Left lung (tissue), 10 donors: Measurements from ENCODE around the gene TWIST2. TPM values are rescaled to one million over a fixed set of nuclear protein-coding genes. Genes with fewer than 3 reads are reported as not detected.

Source experiments
- ATAC-seq: fragments of 200-7000 bp; cut with Tn5 transposase; one replicate; pipeline ENCODE4 v1.9.1; 2020; ENCODE audit warnings: moderate library complexity
- DNase-seq, 4 donors: peaks; one replicate each; pipeline ENCODE4 v3.0.0-alpha.2; 2013 to 2020
- H3K27ac ChIP-seq, 2 donors: fragments of 200-600 bp; sonication (generic) in 1 of 2; one replicate each; pipeline versions ENCODE4 v1.5.0 to v1.8.0; 2020 to 2021
- H3K27me3 ChIP-seq, 2 donors: fragments of 200-600 bp; sonication (generic) in 1 of 2; one replicate each; pipeline versions ENCODE4 v1.5.0 to v1.8.0; 2020 to 2021
- H3K36me3 ChIP-seq, 2 donors: fragments of 200-600 bp; sonication (generic) in 1 of 2; one replicate each; pipeline versions ENCODE4 v1.5.0 to v1.8.0; 2020 to 2021
- H3K4me1 ChIP-seq, 2 donors: fragments of 200-600 bp; one replicate each; pipeline ENCODE4 v1.8.0; 2021
- H3K4me3 ChIP-seq, 2 donors: fragments of 200-600 bp; sonication (generic) in 1 of 2; one replicate each; pipeline versions ENCODE4 v1.5.0 to v1.8.0; 2020 to 2021; ENCODE audit warnings: mild to moderate bottlenecking in 1 of 2
- H3K9me3 ChIP-seq, 2 donors: fragments of 200-600 bp; sonication (generic) in 1 of 2; one replicate each; pipeline versions ENCODE4 v1.5.0 to v1.8.0; 2020 to 2021
- intact Hi-C, 2 donors: fragments of 100-400 bp; cut with DNase I; formaldehyde crosslinking; loops; one replicate each; pipeline versions ENCODE4 v1.11.2 to v1.14.2; 2022
- polyA plus RNA-seq, 6 donors: library from polyadenylated mRNA; unstranded; fragments of 120-200 nt; gene quantifications; one replicate each; pipeline ENCODE4 v1.2.1, GENCODE V29; 2013; ENCODE audit not compliant: insufficient read length in 6 of 6
- total RNA-seq, 2 donors: library from RNA; stranded (reverse); fragmentation: NEBNext Ultra II Directional; extraction: Animal tissue kit (Norgen Biotek cat#: 25700); gene quantifications; one replicate each; pipeline ENCODE4 v1.2.1, GENCODE V29; 2021
- TF ChIP-seq, protein P1 (sequence below), 2 donors: fragments of 200-600 bp; sonication (generic) in 1 of 2; IDR thresholded peaks; one replicate each; pipeline versions ENCODE4 v1.5.0 to v1.8.0; 2021; ENCODE audit warnings: antibody characterized with exemption in 2 of 2
- donor health status: DM: no; HTN: yes; CAD: no.
- donor health status: DM: no; HTN: no; CAD: no.

TWIST2 gene
- total and polyA plus RNA-seq, 8 donors: 4.0 to 12.8 (median 5.3) TPM

DNA sequence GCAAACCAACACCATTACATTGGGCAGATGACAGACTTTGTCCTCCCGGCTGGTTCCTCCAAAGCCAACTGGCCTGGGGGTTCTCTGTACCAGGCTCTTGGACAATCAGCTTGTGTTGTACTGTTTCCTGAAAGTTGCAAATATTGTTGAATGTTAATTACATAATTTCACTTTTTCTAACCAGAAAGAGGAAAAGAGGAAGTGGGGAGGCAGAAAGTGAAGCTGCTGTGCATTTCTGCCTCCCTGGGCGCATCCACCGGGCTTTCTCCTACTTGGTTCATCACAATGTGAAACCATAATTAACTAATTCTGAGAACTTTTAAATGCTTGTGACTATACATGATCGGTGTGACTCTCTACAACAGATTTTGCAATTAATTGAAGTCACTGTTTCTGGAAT is 10.1 kb downstream of the TWIST2 start:
- DNase-seq (no peak), ATAC-seq (no peak)
- no peaks in the 10 kb centered on the region for H3K36me3 ChIP-seq

DNA sequence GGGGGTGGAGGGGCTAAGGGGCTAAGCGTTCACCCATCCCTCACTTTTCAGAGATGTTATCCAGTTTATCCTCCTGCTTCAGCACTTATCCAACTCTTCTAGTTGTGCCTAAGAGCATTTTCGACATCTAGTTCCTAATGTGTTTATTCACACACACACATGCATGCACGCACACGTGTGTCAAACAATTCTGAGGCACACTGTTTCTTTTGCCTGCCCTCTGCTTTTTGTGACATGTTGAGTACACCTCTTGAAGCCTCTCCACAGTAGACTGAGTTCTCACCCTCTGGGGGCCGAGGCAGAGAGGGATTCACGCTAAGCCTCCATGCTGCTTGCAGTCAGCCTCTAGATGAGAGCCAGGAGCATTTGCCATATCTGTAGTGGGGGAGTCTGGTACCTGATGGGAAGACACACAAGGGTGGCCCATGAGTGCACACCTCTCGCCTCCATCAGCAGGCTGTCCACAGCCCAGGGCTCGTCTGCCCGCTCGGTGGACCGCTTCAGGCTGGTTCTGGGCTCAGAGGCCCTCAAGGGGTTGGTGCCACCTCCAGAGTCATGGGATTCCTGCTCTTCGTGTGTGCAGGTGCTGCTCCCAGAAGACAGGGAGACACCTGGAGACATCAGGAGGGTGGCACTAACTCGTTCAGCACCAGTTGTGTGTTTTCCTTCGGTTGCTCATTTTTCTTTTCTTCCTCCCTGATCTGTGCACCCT is 11.9 kb downstream of the TWIST2 start:
- Histone ChIP-seq H3K27ac (no peak overlapping the region), H3K36me3 (no peaks in the 10 kb centered on the region), H3K27me3 (peaks cover 0 to 44% of the 10 kb centered on the region in 2 donors), H3K4me3 (no peak overlapping the region), H3K4me1 (peaks cover 11 to 22% of the 10 kb centered on the region in 2 donors), H3K9me3 (no peaks in the 10 kb centered on the region)
- intact Hi-C loops: no loop called here
- no peak for DNase-seq
- ATAC-seq: no peak
- TF ChIP-seq, protein P1, sequence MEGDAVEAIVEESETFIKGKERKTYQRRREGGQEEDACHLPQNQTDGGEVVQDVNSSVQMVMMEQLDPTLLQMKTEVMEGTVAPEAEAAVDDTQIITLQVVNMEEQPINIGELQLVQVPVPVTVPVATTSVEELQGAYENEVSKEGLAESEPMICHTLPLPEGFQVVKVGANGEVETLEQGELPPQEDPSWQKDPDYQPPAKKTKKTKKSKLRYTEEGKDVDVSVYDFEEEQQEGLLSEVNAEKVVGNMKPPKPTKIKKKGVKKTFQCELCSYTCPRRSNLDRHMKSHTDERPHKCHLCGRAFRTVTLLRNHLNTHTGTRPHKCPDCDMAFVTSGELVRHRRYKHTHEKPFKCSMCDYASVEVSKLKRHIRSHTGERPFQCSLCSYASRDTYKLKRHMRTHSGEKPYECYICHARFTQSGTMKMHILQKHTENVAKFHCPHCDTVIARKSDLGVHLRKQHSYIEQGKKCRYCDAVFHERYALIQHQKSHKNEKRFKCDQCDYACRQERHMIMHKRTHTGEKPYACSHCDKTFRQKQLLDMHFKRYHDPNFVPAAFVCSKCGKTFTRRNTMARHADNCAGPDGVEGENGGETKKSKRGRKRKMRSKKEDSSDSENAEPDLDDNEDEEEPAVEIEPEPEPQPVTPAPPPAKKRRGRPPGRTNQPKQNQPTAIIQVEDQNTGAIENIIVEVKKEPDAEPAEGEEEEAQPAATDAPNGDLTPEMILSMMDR (IDR thresholded peaks at IDR 0.05): no peak

More for the DNA sequence above, 10.1 kb downstream of the TWIST2 start:
- Histone ChIP-seq H3K27ac (no peak overlapping the region), H3K9me3 (no peaks in the 10 kb centered on the region), H3K27me3 (peaks cover 0 to 44% of the 10 kb centered on the region in 2 donors), H3K4me1 (peaks cover 0 to 8% of the 10 kb centered on the region in 2 donors), H3K4me3 (no peak overlapping the region)
- intact Hi-C loops: no loop called here
- TF ChIP-seq, protein P1 (IDR thresholded peaks at IDR 0.05): no peak

GRCh38 chr2:238861013-238861730 is 13.3 kb downstream of the TWIST2 start:
- Histone ChIP-seq H3K36me3 (no peaks in the 10 kb centered on the region), H3K27ac (no peak overlapping the region), H3K4me3 (no peak overlapping the region), H3K27me3 (peaks cover 0 to 33% of the 10 kb centered on the region in 2 donors), H3K4me1 (peaks cover 15 to 34% of the 10 kb centered on the region in 2 donors), H3K9me3 (no peaks in the 10 kb centered on the region)
- intact Hi-C loops: no loop called here
- DNase-seq (no peak), ATAC-seq (no peak)
- TF ChIP-seq, protein P1 (IDR thresholded peaks at IDR 0.05): no peak

- H3K27ac ChIP-seq: no peak overlapping the region
Measured at GRCh38 chr2:238861766-238862315, 14.0 kb downstream of the TWIST2 start.

More at GRCh38 chr2:238861766-238862315, 14.0 kb downstream of the TWIST2 start:
- Histone ChIP-seq H3K36me3 (no peaks in the 10 kb centered on the region), H3K9me3 (no peaks in the 10 kb centered on the region), H3K4me3 (no peak overlapping the region), H3K4me1 (peaks cover 15 to 34% of the 10 kb centered on the region in 2 donors), H3K27me3 (peaks cover 0 to 31% of the 10 kb centered on the region in 2 donors)
- TF ChIP-seq, protein P1 (IDR thresholded peaks at IDR 0.05): no peak
- intact Hi-C loops: no loop called here
- DNase-seq: no peak
- ATAC-seq: no peak
